HepG2 (cell line): ENCODE results near the gene FRMPD2. TPM values are rescaled to one million over a fixed set of nuclear protein-coding genes. Genes with fewer than 3 reads are reported as not detected.

ENCODE experiments used
- EP300 ChIP-seq, 3 experiments: sonication (generic) in 1 of 3; formaldehyde crosslinking in 1 of 3; IDR thresholded peaks; 2 replicates each; pipeline versions ENCODE4 v1.5.1 to v1.6.1; 2011 to 2020; ENCODE audit warnings: low read depth in 2 of 3, low read length in 2 of 3, borderline replicate concordance in 1 of 3, improper control_type of control experiment in 1 of 3, mild to moderate bottlenecking in 1 of 3, missing genetic modification reagents in 1 of 3, moderate library complexity in 1 of 3
- FOSL2 ChIP-seq: sonication (generic); formaldehyde crosslinking; IDR thresholded peaks from 2 replicates; pipeline ENCODE4 v1.4.0; 2020; ENCODE audit warnings: missing genetic modification reagents
- PHF21A ChIP-seq: sonication (generic); formaldehyde crosslinking; IDR thresholded peaks from 2 replicates; pipeline ENCODE4 v1.5.0; 2020; ENCODE audit warnings: mild to moderate bottlenecking, missing genetic modification reagents
- YEATS2 ChIP-seq: sonication (generic); formaldehyde crosslinking; IDR thresholded peaks from 2 replicates; pipeline ENCODE4 v1.4.0; 2020; ENCODE audit warnings: missing genetic modification reagents, borderline replicate concordance
- ZNF207 ChIP-seq: fragments of 450-650 bp; IDR thresholded peaks from 2 replicates; pipeline ENCODE4 v1.6.1; 2016; ENCODE audit warnings: antibody characterized with exemption, borderline replicate concordance
- ZNF253 ChIP-seq: sonication (generic); formaldehyde crosslinking; IDR thresholded peaks from 2 replicates; pipeline ENCODE4 v1.8.0; 2022; ENCODE audit warnings: mild to moderate bottlenecking, missing genetic modification reagents, borderline replicate concordance
- ZNF264 ChIP-seq: sonication (generic); formaldehyde crosslinking; IDR thresholded peaks from 2 replicates; pipeline ENCODE4 v1.4.0; 2020; ENCODE audit warnings: missing genetic modification reagents
- ZNF274 ChIP-seq: sonication (generic); formaldehyde crosslinking; IDR thresholded peaks from 2 replicates; pipeline ENCODE4 v1.5.1; 2020; ENCODE audit warnings: mild to moderate bottlenecking, missing genetic modification reagents
- ZNF318 ChIP-seq: sonication (generic); formaldehyde crosslinking; IDR thresholded peaks from 2 replicates; pipeline ENCODE4 v1.4.0; 2020; ENCODE audit warnings: mild to moderate bottlenecking, missing genetic modification reagents
- polyA plus RNA-seq, 8 experiments: library from polyadenylated mRNA; depleted of rRNA in 3 of 8; stranded (reverse) in 7 of 8; unstranded in 1 of 8; fragments of >200 nt; fragmentation: Illumina TruSeq in 4 of 8; extraction: Trizol in 4 of 8; gene quantifications; 2 replicates each; pipeline versions ENCODE4 v1.2.1 to v1.2.3, GENCODE V29; 2011 to 2016; ENCODE audit warnings: low read depth in 4 of 8, missing spikeins in 1 of 8, mixed read lengths in 1 of 8; ENCODE audit not compliant: insufficient read depth in 1 of 8
- total RNA-seq, 5 experiments: library from RNA; depleted of rRNA; stranded (reverse); fragments of >200 nt; fragmentation: Illumina TruSeq; extraction: Trizol; gene quantifications; 2 replicates each; pipeline ENCODE4 v1.2.3, GENCODE V29; 2016; ENCODE audit warnings: low read depth in 1 of 5
- TF ChIP-seq, protein P1 (sequence below): sonication (generic); formaldehyde crosslinking; IDR thresholded peaks from 2 replicates; pipeline ENCODE4 v1.5.0; 2020; ENCODE audit warnings: mild to moderate bottlenecking, missing genetic modification reagents, borderline replicate concordance
- TF ChIP-seq, protein P2 (sequence below): sonication (generic); formaldehyde crosslinking; IDR thresholded peaks from 2 replicates; pipeline ENCODE4 v1.4.0; 2020; ENCODE audit warnings: missing genetic modification reagents

Gene FRMPD2
- total and polyA plus RNA-seq, 2 of the 13 experiments (the other 11 are each of a cell fraction or from before 2014, with no cell fraction given), result 0.45 to 1.3 TPM

- TF ChIP-seq, protein P1, sequence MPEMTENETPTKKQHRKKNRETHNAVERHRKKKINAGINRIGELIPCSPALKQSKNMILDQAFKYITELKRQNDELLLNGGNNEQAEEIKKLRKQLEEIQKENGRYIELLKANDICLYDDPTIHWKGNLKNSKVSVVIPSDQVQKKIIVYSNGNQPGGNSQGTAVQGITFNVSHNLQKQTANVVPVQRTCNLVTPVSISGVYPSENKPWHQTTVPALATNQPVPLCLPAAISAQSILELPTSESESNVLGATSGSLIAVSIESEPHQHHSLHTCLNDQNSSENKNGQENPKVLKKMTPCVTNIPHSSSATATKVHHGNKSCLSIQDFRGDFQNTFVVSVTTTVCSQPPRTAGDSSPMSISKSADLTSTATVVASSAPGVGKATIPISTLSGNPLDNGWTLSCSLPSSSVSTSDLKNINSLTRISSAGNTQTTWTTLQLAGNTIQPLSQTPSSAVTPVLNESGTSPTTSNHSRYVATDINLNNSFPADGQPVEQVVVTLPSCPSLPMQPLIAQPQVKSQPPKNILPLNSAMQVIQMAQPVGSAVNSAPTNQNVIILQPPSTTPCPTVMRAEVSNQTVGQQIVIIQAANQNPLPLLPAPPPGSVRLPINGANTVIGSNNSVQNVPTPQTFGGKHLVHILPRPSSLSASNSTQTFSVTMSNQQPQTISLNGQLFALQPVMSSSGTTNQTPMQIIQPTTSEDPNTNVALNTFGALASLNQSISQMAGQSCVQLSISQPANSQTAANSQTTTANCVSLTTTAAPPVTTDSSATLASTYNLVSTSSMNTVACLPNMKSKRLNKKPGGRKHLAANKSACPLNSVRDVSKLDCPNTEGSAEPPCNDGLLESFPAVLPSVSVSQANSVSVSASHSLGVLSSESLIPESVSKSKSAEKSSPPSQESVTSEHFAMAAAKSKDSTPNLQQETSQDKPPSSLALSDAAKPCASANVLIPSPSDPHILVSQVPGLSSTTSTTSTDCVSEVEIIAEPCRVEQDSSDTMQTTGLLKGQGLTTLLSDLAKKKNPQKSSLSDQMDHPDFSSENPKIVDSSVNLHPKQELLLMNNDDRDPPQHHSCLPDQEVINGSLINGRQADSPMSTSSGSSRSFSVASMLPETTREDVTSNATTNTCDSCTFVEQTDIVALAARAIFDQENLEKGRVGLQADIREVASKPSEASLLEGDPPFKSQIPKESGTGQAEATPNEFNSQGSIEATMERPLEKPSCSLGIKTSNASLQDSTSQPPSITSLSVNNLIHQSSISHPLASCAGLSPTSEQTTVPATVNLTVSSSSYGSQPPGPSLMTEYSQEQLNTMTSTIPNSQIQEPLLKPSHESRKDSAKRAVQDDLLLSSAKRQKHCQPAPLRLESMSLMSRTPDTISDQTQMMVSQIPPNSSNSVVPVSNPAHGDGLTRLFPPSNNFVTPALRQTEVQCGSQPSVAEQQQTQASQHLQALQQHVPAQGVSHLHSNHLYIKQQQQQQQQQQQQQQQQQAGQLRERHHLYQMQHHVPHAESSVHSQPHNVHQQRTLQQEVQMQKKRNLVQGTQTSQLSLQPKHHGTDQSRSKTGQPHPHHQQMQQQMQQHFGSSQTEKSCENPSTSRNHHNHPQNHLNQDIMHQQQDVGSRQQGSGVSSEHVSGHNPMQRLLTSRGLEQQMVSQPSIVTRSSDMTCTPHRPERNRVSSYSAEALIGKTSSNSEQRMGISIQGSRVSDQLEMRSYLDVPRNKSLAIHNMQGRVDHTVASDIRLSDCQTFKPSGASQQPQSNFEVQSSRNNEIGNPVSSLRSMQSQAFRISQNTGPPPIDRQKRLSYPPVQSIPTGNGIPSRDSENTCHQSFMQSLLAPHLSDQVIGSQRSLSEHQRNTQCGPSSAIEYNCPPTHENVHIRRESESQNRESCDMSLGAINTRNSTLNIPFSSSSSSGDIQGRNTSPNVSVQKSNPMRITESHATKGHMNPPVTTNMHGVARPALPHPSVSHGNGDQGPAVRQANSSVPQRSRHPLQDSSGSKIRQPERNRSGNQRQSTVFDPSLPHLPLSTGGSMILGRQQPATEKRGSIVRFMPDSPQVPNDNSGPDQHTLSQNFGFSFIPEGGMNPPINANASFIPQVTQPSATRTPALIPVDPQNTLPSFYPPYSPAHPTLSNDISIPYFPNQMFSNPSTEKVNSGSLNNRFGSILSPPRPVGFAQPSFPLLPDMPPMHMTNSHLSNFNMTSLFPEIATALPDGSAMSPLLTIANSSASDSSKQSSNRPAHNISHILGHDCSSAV (CRISPR knock-in tag), result no peak
- TF ChIP-seq FOSL2 (CRISPR knock-in tag), result peak; percentile 78
- TF ChIP-seq ZNF274 (CRISPR knock-in tag), result no peak
- TF ChIP-seq EP300 (IDR thresholded peaks at IDR 0.05; ENCODE audit: low read depth in 2 of 2, low read length in 2 of 2), result peak in 1 of 2 experiments; percentile 10; a peak in 1 of 4 replicates
- TF ChIP-seq EP300 (CRISPR knock-in tag; IDR thresholded peaks at IDR 0.05; ENCODE audit: borderline replicate concordance), result no peak
- TF ChIP-seq, protein P2, sequence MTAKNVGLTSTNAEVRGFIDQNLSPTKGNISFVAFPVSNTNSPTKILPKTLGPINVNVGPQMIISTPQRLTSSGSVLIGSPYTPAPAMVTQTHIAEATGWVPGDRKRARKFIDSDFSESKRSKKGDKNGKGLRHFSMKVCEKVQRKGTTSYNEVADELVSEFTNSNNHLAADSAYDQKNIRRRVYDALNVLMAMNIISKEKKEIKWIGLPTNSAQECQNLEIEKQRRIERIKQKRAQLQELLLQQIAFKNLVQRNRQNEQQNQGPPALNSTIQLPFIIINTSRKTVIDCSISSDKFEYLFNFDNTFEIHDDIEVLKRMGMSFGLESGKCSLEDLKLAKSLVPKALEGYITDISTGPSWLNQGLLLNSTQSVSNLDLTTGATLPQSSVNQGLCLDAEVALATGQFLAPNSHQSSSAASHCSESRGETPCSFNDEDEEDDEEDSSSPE, result no peak
- no peak for TF ChIP-seq PHF21A
- no peak for TF ChIP-seq ZNF253
- TF ChIP-seq ZNF207, result no peak
- TF ChIP-seq YEATS2, result no peak
- TF ChIP-seq ZNF318 (CRISPR knock-in tag), result no peak
- no peak for TF ChIP-seq ZNF264 (CRISPR knock-in tag)
Measured at GRCh38 chr10:48291190-48291589, 16.7 kb upstream of the FRMPD2 start (continued).
